Panc1 (cell line): Measurements from ENCODE around the gene MS4A8. TPM values are rescaled to one million over a fixed set of nuclear protein-coding genes. Genes with fewer than 3 reads are reported as not detected.
"Not testable (repeated sequence)": the region's sequence is repeated elsewhere in the genome, so short reads cannot be mapped to it uniquely, and the experiment has no call there.

ENCODE experiments used
- ATAC-seq: fragments of 200-7000 bp; cut with Tn5 transposase; 2 replicates; pipeline ENCODE4 v1.9.1; 2020; ENCODE audit warnings: mild to moderate bottlenecking, moderate library complexity
- BruUV-seq: library from RNA; stranded (reverse); fragments of 400-500 nt; replicated peaks from 2 replicates; lab custom pipeline; 2021; lab: Mats Ljungman, UMichigan
- CTCF ChIA-PET: fragments of 300-600 bp; sonication (Branson Sonifier 250); formaldehyde crosslinking; loops from one replicate; lab custom pipeline; 2022; ENCODE audit warnings: antibody characterized with exemption; lab: Charles Lee
- POLR2A ChIA-PET: fragments of 300-600 bp; sonication (Branson Sonifier 250); formaldehyde crosslinking; loops from one replicate; lab custom pipeline; 2022; ENCODE audit warnings: antibody characterized with exemption; lab: Charles Lee
- DNase-seq: peaks from one replicate; pipeline ENCODE4 v3.0.0-alpha.2; 2010; ENCODE audit warnings: low read depth, low spot score
- H3K27ac ChIP-seq: 2 replicates; pipeline ENCODE4 v1.5.1; 2011; ENCODE audit warnings: mild to moderate bottlenecking, low read length, inconsistent platforms
- H3K27me3 ChIP-seq: fragments of 200-500 bp; sonication (Bioruptor generic); 2 replicates; pipeline ENCODE4 v1.6.0; 2014; ENCODE audit warnings: low read length, inconsistent platforms; ENCODE audit not compliant: control insufficient read depth, insufficient read depth
- H3K36me3 ChIP-seq: fragments of 200-500 bp; sonication (Bioruptor generic); 2 replicates; pipeline ENCODE4 v1.5.1; 2014; ENCODE audit warnings: inconsistent platforms, mild to moderate bottlenecking, low read length, moderate library complexity; ENCODE audit not compliant: control insufficient read depth, insufficient read depth
- H3K4me1 ChIP-seq: 2 replicates; pipeline ENCODE4 v1.5.1; 2011; ENCODE audit warnings: inconsistent platforms, mild to moderate bottlenecking, low read length, moderate library complexity; ENCODE audit not compliant: control insufficient read depth, insufficient read depth
- H3K4me3 ChIP-seq, 2 experiments: 2 replicates each; pipeline ENCODE4 v1.5.1; 2011 to 2012; ENCODE audit warnings: low read depth in 2 of 2, low read length in 2 of 2, mild to moderate bottlenecking in 2 of 2, inconsistent platforms in 1 of 2, moderate library complexity in 1 of 2
- H3K9me3 ChIP-seq: fragments of 200-500 bp; sonication (Bioruptor generic); 2 replicates; pipeline ENCODE4 v1.5.1; 2014; ENCODE audit warnings: low read depth, mild to moderate bottlenecking, inconsistent platforms, low read length, moderate library complexity; ENCODE audit not compliant: control insufficient read depth, insufficient read depth
- CTCF ChIP-seq: fragments of 450-650 bp; IDR thresholded peaks from 2 replicates; pipeline ENCODE4 v1.5.1; 2017; ENCODE audit warnings: mild to moderate bottlenecking
- POLR2AphosphoS5 ChIP-seq: IDR thresholded peaks from 2 replicates; pipeline ENCODE4 v1.6.1; 2012; ENCODE audit warnings: mild to moderate bottlenecking, low read depth, low read length, moderate library complexity
- REST ChIP-seq, 2 experiments: IDR thresholded peaks; 2 replicates each; pipeline ENCODE4 v1.6.1; 2011 to 2012; ENCODE audit warnings: low read depth in 2 of 2, control low read depth in 1 of 2, low read length in 1 of 2, mild to moderate bottlenecking in 1 of 2, moderate library complexity in 1 of 2; ENCODE audit not compliant: insufficient read depth in 1 of 2
- SIN3A ChIP-seq: IDR thresholded peaks from 2 replicates; pipeline ENCODE4 v1.6.1; 2012; ENCODE audit warnings: low read depth, mild to moderate bottlenecking, low read length, moderate library complexity, borderline replicate concordance; ENCODE audit not compliant: insufficient read depth
- TCF7L2 ChIP-seq: IDR thresholded peaks from 2 replicates; pipeline ENCODE4 v1.6.1; 2011; ENCODE audit warnings: mild to moderate bottlenecking, low read depth, low read length, inconsistent platforms
- in situ Hi-C: cut with HindIII; loops from 2 replicates; pipeline ENCODE4 v1.10.0; 2016; ENCODE audit warnings: low sequenced_read_pairs, low pct_unique_long_range_greater_than_20kb
- intact Hi-C: fragments of 100-400 bp; cut with micrococcal nuclease; formaldehyde crosslinking; loops from one replicate; pipeline ENCODE4 v1.10.0; 2022; ENCODE audit not compliant: unreplicated experiment
- total RNA-seq: library from RNA; stranded (reverse); gene quantifications from one replicate; pipeline ENCODE4 v1.2.1, GENCODE V29; 2021; ENCODE audit not compliant: unreplicated experiment

The MS4A8 gene
- total RNA-seq, 1 experiment from 2014 or later, result not detected

GRCh38 chr11:60680455-60681119, 18.8 kb upstream of the MS4A8 start:
- no peaks in the 10 kb centered on the region for H3K9me3 ChIP-seq
- no peak overlapping the region for H3K4me3 ChIP-seq
- H3K36me3 ChIP-seq, result no peaks in the 10 kb centered on the region
- ATAC-seq (no peak), DNase-seq (no peak)
- ChIA-PET CTCF (no interaction called here), POLR2A (no interaction called here)
- no peaks in the 10 kb centered on the region for H3K4me1 ChIP-seq
- intact Hi-C loops, result no loop called here
- no peak overlapping the region for H3K27ac ChIP-seq
- H3K27me3 ChIP-seq, result no peaks in the 10 kb centered on the region; the same call in 1 of the 2 replicates
- TF ChIP-seq SIN3A, result no peak
- TF ChIP-seq TCF7L2, result no peak
- no peak for TF ChIP-seq REST (IDR thresholded peaks at IDR 0.05; ENCODE audit: insufficient read depth in 1 of 2, low read depth in 2 of 2, low read length in 1 of 2)
- TF ChIP-seq POLR2AphosphoS5, result no peak
- TF ChIP-seq CTCF, result no peak
- no TSS peak for BruUV-seq
- in situ Hi-C loops, result no loop called here

- POLR2A ChIA-PET, DNase-seq, ATAC-seq, BruUV-seq, H3K27ac ChIP-seq, H3K9me3 ChIP-seq, in situ Hi-C loops, H3K27me3 ChIP-seq, H3K4me1 ChIP-seq, H3K36me3 ChIP-seq, H3K4me3 ChIP-seq, intact Hi-C loops: not testable (repeated sequence)
- CTCF ChIA-PET, result interaction anchor here (0.7 kb wide), 1 partner anchor 97 kb away, joined by 3 read pairs; no protein-coding TSS in a partner anchor
Measured at GRCh38 chr11:60684541-60684848, 14.9 kb upstream of the MS4A8 start.

GRCh38 chr11:60691661-60692060, 7.8 kb upstream of the MS4A8 start:
- intact Hi-C loops (no loop called here), in situ Hi-C loops (no loop called here)
- ChIA-PET CTCF (no interaction called here), POLR2A (no interaction called here)
- no peaks in the 10 kb centered on the region for H3K36me3 ChIP-seq
- H3K9me3 ChIP-seq, result no peaks in the 10 kb centered on the region
- H3K4me3 ChIP-seq, result no peak overlapping the region
- BruUV-seq, result no TSS peak
- no peak for DNase-seq
- no peaks in the 10 kb centered on the region for H3K27me3 ChIP-seq
- no peak for ATAC-seq
- no peaks in the 10 kb centered on the region for H3K4me1 ChIP-seq
- H3K27ac ChIP-seq, result no peak overlapping the region
- TF ChIP-seq SIN3A (no peak), TCF7L2 (no peak), CTCF (no peak), POLR2AphosphoS5 (no peak), REST (IDR thresholded peaks at IDR 0.05; ENCODE audit: insufficient read depth in 1 of 2, low read depth in 2 of 2, low read length in 1 of 2) (no peak)
